H9 (cell line): ENCODE data around the gene TTC31. TPM values are rescaled to one million over a fixed set of nuclear protein-coding genes. Genes with fewer than 3 reads are reported as not detected.

Source experiments
- DNase-seq: peaks from one replicate; pipeline ENCODE4 v3.0.0-alpha.2; 2017
- H2AFZ ChIP-seq: one replicate; pipeline ENCODE4 v1.6.1; 2013; ENCODE audit warnings: mild to moderate bottlenecking, low read length, control low read depth, moderate library complexity
- H2AK5ac ChIP-seq: 2 replicates; pipeline ENCODE4 v1.6.1; 2013; ENCODE audit warnings: low read length, control low read depth, mixed read lengths; ENCODE audit not compliant: insufficient read length
- H2BK120ac ChIP-seq: one replicate; pipeline ENCODE4 v1.6.1; 2013; ENCODE audit warnings: low read depth, mild to moderate bottlenecking, low read length, control low read depth, inconsistent platforms; ENCODE audit not compliant: poor library complexity, severe bottlenecking
- H2BK12ac ChIP-seq: 2 replicates; pipeline ENCODE4 v1.6.1; 2013; ENCODE audit warnings: low read length, control low read depth, mixed read lengths, low read depth; ENCODE audit not compliant: insufficient read length
- H2BK15ac ChIP-seq: 2 replicates; pipeline ENCODE4 v1.6.1; 2013; ENCODE audit warnings: low read depth, low read length, control low read depth
- H2BK20ac ChIP-seq: one replicate; pipeline ENCODE4 v1.6.1; 2013; ENCODE audit warnings: low read depth, mild to moderate bottlenecking, low read length, control low read depth, inconsistent platforms; ENCODE audit not compliant: poor library complexity, severe bottlenecking
- H2BK5ac ChIP-seq: 2 replicates; pipeline ENCODE4 v1.6.1; 2013; ENCODE audit warnings: low read length, control low read depth, mixed read lengths; ENCODE audit not compliant: insufficient read length
- H3K14ac ChIP-seq: 2 replicates; pipeline ENCODE4 v1.6.1; 2013; ENCODE audit warnings: low read length, control low read depth; ENCODE audit not compliant: insufficient read depth
- H3K18ac ChIP-seq: 2 replicates; pipeline ENCODE4 v1.6.1; 2013; ENCODE audit warnings: low read depth, mild to moderate bottlenecking, mixed read lengths, low read length, control low read depth; ENCODE audit not compliant: insufficient read length
- H3K23ac ChIP-seq: 2 replicates; pipeline ENCODE4 v1.6.1; 2013; ENCODE audit warnings: low read length, control low read depth, mixed read lengths, low read depth; ENCODE audit not compliant: insufficient read length
- H3K23me2 ChIP-seq: 2 replicates; pipeline ENCODE4 v1.6.1; 2013; ENCODE audit warnings: low read depth, mild to moderate bottlenecking, mixed read lengths, low read length, control low read depth; ENCODE audit not compliant: insufficient read length, poor library complexity, severe bottlenecking
- H3K27ac ChIP-seq: 2 replicates; pipeline ENCODE4 v1.5.1; 2013; ENCODE audit warnings: low read length, control low read depth, mixed read lengths, low read depth; ENCODE audit not compliant: insufficient read length
- H3K27me3 ChIP-seq: 2 replicates; pipeline ENCODE4 v1.6.1; 2013; ENCODE audit warnings: low read length, control low read depth, inconsistent platforms; ENCODE audit not compliant: insufficient read depth
- H3K4ac ChIP-seq: 2 replicates; pipeline ENCODE4 v1.6.1; 2013; ENCODE audit warnings: low read depth, mild to moderate bottlenecking, control low read depth, inconsistent platforms, low read length, moderate library complexity
- H3K4me1 ChIP-seq: 2 replicates; pipeline ENCODE4 v1.6.1; 2013; ENCODE audit warnings: low read length, control low read depth, inconsistent platforms; ENCODE audit not compliant: insufficient read depth
- H3K4me2 ChIP-seq: 2 replicates; pipeline ENCODE4 v1.6.1; 2013; ENCODE audit warnings: low read length, control low read depth, mixed read lengths; ENCODE audit not compliant: insufficient read length, insufficient read depth
- H3K56ac ChIP-seq: 2 replicates; pipeline ENCODE4 v1.6.1; 2013; ENCODE audit warnings: low read depth, mild to moderate bottlenecking, mixed read lengths, low read length, control low read depth; ENCODE audit not compliant: insufficient read length
- H3K79me1 ChIP-seq: 2 replicates; pipeline ENCODE4 v1.6.1; 2013; ENCODE audit warnings: low read depth, mild to moderate bottlenecking, moderate library complexity, low read length, control low read depth, inconsistent platforms; ENCODE audit not compliant: insufficient read depth, poor library complexity, severe bottlenecking
- H3K79me2 ChIP-seq: 2 replicates; pipeline ENCODE4 v1.6.1; 2013; ENCODE audit warnings: low read length, control low read depth, inconsistent platforms; ENCODE audit not compliant: insufficient read depth
- H3K9ac ChIP-seq: 2 replicates; pipeline ENCODE4 v1.6.1; 2013; ENCODE audit warnings: low read length, control low read depth, mixed read lengths; ENCODE audit not compliant: insufficient read length; ENCODE audit errors: extremely low read depth
- H3K9me3 ChIP-seq: one replicate; pipeline ENCODE4 v1.6.1; 2013; ENCODE audit warnings: low read depth, low read length, inconsistent platforms; ENCODE audit not compliant: control insufficient read depth
- H3T11ph ChIP-seq: one replicate; pipeline ENCODE4 v1.6.1; 2013; ENCODE audit warnings: mild to moderate bottlenecking, low read length, control low read depth, inconsistent platforms
- H4K20me1 ChIP-seq: one replicate; pipeline ENCODE4 v1.6.1; 2013; ENCODE audit not compliant: control insufficient read depth, insufficient read length, insufficient read depth
- H4K5ac ChIP-seq: 2 replicates; pipeline ENCODE4 v1.6.1; 2013; ENCODE audit warnings: low read depth, mild to moderate bottlenecking, mixed read lengths, low read length, control low read depth; ENCODE audit not compliant: insufficient read length
- H4K8ac ChIP-seq: replicated peaks from 2 replicates; pipeline ENCODE4 v1.6.1; 2013; ENCODE audit warnings: low read length, control low read depth, mixed read lengths, low read depth; ENCODE audit not compliant: insufficient read length
- H4K91ac ChIP-seq: 2 replicates; pipeline ENCODE4 v1.6.1; 2013; ENCODE audit warnings: low read depth, mild to moderate bottlenecking, moderate library complexity, mixed read lengths, low read length, control low read depth; ENCODE audit not compliant: insufficient read length
- H3K27ac Mint-ChIP-seq, 3 experiments: 2 replicates in 2 of 3; 3 replicates in 1 of 3; pipeline ENCODE4 v1.8.0; 2020 to 2021; ENCODE audit warnings: mixed read lengths in 3 of 3, mild to moderate bottlenecking in 1 of 3, moderate library complexity in 1 of 3
- H3K27me3 Mint-ChIP-seq: 2 replicates; pipeline ENCODE4 v1.8.0; 2021; ENCODE audit warnings: low read depth, mild to moderate bottlenecking, moderate library complexity, mixed read lengths
- H3K36me3 Mint-ChIP-seq, 3 experiments: 2 replicates in 2 of 3; 3 replicates in 1 of 3; pipeline ENCODE4 v1.8.0; 2020 to 2021; ENCODE audit warnings: low read depth in 3 of 3, mixed read lengths in 3 of 3; ENCODE audit not compliant: insufficient read depth in 1 of 3
- H3K4me1 Mint-ChIP-seq, 2 experiments: 2 replicates each; pipeline ENCODE4 v1.8.0; 2020; ENCODE audit warnings: mixed read lengths in 2 of 2
- H3K4me3 Mint-ChIP-seq, 2 experiments: 2 replicates in 1 of 2; 3 replicates in 1 of 2; pipeline ENCODE4 v1.8.0; 2020 to 2021; ENCODE audit warnings: mild to moderate bottlenecking in 2 of 2, mixed read lengths in 2 of 2, moderate library complexity in 1 of 2
- H3K9me3 Mint-ChIP-seq, 2 experiments: 2 replicates in 1 of 2; 3 replicates in 1 of 2; pipeline ENCODE4 v1.8.0; 2020; ENCODE audit warnings: mild to moderate bottlenecking in 2 of 2, mixed read lengths in 2 of 2, moderate library complexity in 1 of 2
- WGBS: extraction: QIAGEN DNeasy Blood & Tissue Kit; methylation state at CpG from one replicate; pipeline ENCODE4 v1.1.7; 2013; ENCODE audit warnings: missing lambda C conversion rate, low lambda C conversion rate, mixed read lengths; ENCODE audit not compliant: insufficient read length; ENCODE audit errors: extremely low coverage; 5-methylcytosine and 5-hydroxymethylcytosine counted together
- total RNA-seq: library from RNA; stranded (reverse); gene quantifications from 2 replicates; pipeline ENCODE4 v1.2.1, GENCODE V29; 2021
- TF ChIP-seq, protein P1 (sequence below): fragments of 200-600 bp; sonication (generic); conservative IDR thresholded peaks from 3 replicates; pipeline ENCODE4 v1.8.0; 2021; ENCODE audit warnings: antibody characterized with exemption, mild to moderate bottlenecking

Gene TTC31
- total RNA-seq, 1 experiment from 2014 or later: 33.3 TPM

DNA sequence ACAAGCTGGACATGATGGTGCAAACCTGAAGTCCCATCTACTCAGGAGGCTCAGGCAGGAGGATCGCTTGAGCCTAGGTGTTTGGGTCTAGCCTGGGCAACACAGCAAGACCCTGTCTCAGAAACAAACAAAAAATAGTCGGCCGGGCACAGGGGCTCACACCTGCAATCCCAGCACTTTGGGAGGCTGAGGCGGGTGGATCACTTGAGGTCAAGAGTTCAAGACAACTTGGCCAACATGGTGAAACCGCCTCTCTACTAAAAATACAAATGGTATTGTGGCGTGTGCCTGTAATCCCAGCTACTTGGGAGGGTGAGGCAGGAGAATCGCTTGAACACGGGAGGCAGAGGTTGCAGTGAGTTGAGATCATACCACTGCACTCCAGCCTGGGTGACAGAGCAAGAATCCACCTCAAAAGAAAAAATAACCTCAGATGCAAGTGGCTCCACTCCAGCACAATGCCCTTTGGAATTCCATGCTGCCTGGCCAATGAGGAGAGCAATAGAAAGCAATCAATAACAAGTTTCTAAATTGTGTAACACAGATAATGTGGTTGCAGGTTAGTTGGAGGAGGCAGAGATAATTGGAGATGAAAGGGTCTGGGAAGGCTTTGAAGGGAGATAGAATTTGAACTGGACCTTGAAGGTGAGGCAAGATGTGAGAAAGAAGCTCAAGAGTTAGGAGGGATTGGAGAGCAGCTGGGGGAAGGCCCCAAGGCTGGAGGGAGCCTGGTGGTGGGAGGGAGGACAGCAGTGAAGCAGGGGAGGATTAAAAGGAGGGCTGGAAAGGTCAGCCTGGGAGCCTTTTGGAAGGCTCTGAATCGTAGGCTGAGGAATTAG is 6.0 kb downstream of the TTC31 start:
- Histone ChIP-seq H4K20me1 (no peaks in the 10 kb centered on the region), H3K14ac (no peak overlapping the region), H3K27ac (no peak overlapping the region), H3K56ac (no peak overlapping the region), H2BK15ac (no peak overlapping the region), H3K4me2 (no peak overlapping the region), H4K91ac (no peak overlapping the region), H2AK5ac (no peak overlapping the region), H3K23me2 (no peaks in the 10 kb centered on the region), H3K79me1 (no peaks in the 10 kb centered on the region), H2AFZ (no peak overlapping the region), H3K4me1 (no peaks in the 10 kb centered on the region), H3K27me3 (no peaks in the 10 kb centered on the region), H3K9ac (no peak overlapping the region), H4K8ac (no peak overlapping the region), H3K79me2 (no peaks in the 10 kb centered on the region), H2BK5ac (no peak overlapping the region), H3K18ac (no peak overlapping the region), H3K9me3 (no peaks in the 10 kb centered on the region), H4K5ac (no peak overlapping the region), H2BK120ac (no peak overlapping the region), H3K23ac (no peak overlapping the region), H3T11ph (no peak overlapping the region), H2BK20ac (no peak overlapping the region), H3K4ac (no peak overlapping the region), H2BK12ac (no peak overlapping the region)
- Mint-ChIP-seq H3K36me3 (peaks cover 24 to 64% (median 59%) of the 10 kb centered on the region in 3 experiments), H3K4me1 (no peaks in the 10 kb centered on the region), H3K9me3 (no peaks in the 10 kb centered on the region), H3K27me3 (no peaks in the 10 kb centered on the region; the same call in 1 of the 2 replicates), H3K4me3 (no peak overlapping the region), H3K27ac (no peak overlapping the region)
- DNase-seq: no peak
- no CpG with 5 or more reads among the region's 9 CpGs for WGBS
- TF ChIP-seq, protein P1, sequence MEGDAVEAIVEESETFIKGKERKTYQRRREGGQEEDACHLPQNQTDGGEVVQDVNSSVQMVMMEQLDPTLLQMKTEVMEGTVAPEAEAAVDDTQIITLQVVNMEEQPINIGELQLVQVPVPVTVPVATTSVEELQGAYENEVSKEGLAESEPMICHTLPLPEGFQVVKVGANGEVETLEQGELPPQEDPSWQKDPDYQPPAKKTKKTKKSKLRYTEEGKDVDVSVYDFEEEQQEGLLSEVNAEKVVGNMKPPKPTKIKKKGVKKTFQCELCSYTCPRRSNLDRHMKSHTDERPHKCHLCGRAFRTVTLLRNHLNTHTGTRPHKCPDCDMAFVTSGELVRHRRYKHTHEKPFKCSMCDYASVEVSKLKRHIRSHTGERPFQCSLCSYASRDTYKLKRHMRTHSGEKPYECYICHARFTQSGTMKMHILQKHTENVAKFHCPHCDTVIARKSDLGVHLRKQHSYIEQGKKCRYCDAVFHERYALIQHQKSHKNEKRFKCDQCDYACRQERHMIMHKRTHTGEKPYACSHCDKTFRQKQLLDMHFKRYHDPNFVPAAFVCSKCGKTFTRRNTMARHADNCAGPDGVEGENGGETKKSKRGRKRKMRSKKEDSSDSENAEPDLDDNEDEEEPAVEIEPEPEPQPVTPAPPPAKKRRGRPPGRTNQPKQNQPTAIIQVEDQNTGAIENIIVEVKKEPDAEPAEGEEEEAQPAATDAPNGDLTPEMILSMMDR: no peak
